GM15510 (cell line): Measurements from ENCODE around the gene SC5D.

Experiments
- POLR2A ChIP-seq: IDR thresholded peaks from 3 replicates; pipeline ENCODE4 v1.6.1; 2011; ENCODE audit warnings: borderline replicate concordance; ENCODE audit not compliant: insufficient read length; ENCODE audit errors: extremely low read depth

The SC5D gene

GRCh38 chr11:121351083-121351630 lies 58.6 kb downstream of the SC5D start:
- no peak for TF ChIP-seq POLR2A

GRCh38 chr11:121352251-121352891 lies 59.8 kb downstream of the SC5D start:
- no peak for TF ChIP-seq POLR2A

- no peak for TF ChIP-seq POLR2A
Observed at GRCh38 chr11:121354192-121354591, 61.6 kb downstream of the SC5D start.

GRCh38 chr11:121356357-121356756 lies 63.8 kb downstream of the SC5D start:
- no peak for TF ChIP-seq POLR2A
